GM23248 (cell line): ENCODE results near the gene RFX4. TPM values are rescaled to one million over a fixed set of nuclear protein-coding genes. Genes with fewer than 3 reads are reported as not detected.

Experiments
- DNase-seq: peaks from one replicate; pipeline ENCODE4 v3.0.0-alpha.2; 2015
- H2AFZ ChIP-seq: fragments of 200-600 bp; sonication (generic); 2 replicates; pipeline ENCODE4 v1.6.1; 2016; ENCODE audit warnings: antibody characterized with exemption
- H3F3A ChIP-seq: fragments of 200-600 bp; sonication (generic); 2 replicates; pipeline ENCODE4 v1.6.1; 2016; ENCODE audit warnings: mild to moderate bottlenecking, antibody characterized with exemption, mixed run types; ENCODE audit not compliant: insufficient read depth
- H3K27ac ChIP-seq: fragments of 200-600 bp; sonication (generic); 2 replicates; pipeline ENCODE4 v1.5.1; 2016; ENCODE audit warnings: mild to moderate bottlenecking
- H3K27me3 ChIP-seq: fragments of 200-600 bp; sonication (generic); replicated peaks from 2 replicates; pipeline ENCODE4 v1.6.1; 2016; ENCODE audit warnings: mild to moderate bottlenecking; ENCODE audit not compliant: insufficient read depth
- H3K36me3 ChIP-seq: fragments of 200-600 bp; sonication (generic); 2 replicates; pipeline ENCODE4 v1.6.1; 2016; ENCODE audit warnings: low read depth, mild to moderate bottlenecking
- H3K4me1 ChIP-seq: fragments of 200-600 bp; sonication (generic); 2 replicates; pipeline ENCODE4 v1.6.1; 2016; ENCODE audit warnings: mild to moderate bottlenecking; ENCODE audit not compliant: insufficient read depth
- H3K4me2 ChIP-seq: fragments of 200-600 bp; sonication (generic); one replicate; pipeline ENCODE4 v1.6.1; 2016; ENCODE audit warnings: mild to moderate bottlenecking; ENCODE audit not compliant: unreplicated experiment
- H3K4me3 ChIP-seq: fragments of 200-600 bp; sonication (generic); 2 replicates; pipeline ENCODE4 v1.5.1; 2016; ENCODE audit warnings: mild to moderate bottlenecking
- H3K79me2 ChIP-seq: fragments of 200-600 bp; sonication (generic); 2 replicates; pipeline ENCODE4 v1.6.1; 2016; ENCODE audit warnings: mild to moderate bottlenecking; ENCODE audit not compliant: insufficient read depth
- H3K9ac ChIP-seq: fragments of 200-600 bp; sonication (generic); 2 replicates; pipeline ENCODE4 v1.6.1; 2016; ENCODE audit warnings: mild to moderate bottlenecking
- H3K9me2 ChIP-seq: fragments of 200-600 bp; sonication (generic); 2 replicates; pipeline ENCODE4 v1.6.1; 2016; ENCODE audit warnings: mixed run types, mild to moderate bottlenecking, moderate library complexity; ENCODE audit not compliant: insufficient read depth
- H3K9me3 ChIP-seq: fragments of 200-600 bp; sonication (generic); one replicate; pipeline ENCODE4 v1.6.1; 2017; ENCODE audit warnings: low read depth
- H4K20me1 ChIP-seq: fragments of 200-600 bp; sonication (generic); 2 replicates; pipeline ENCODE4 v1.6.0; 2016; ENCODE audit not compliant: insufficient read depth
- EZH2 ChIP-seq: fragments of 200-600 bp; sonication (generic); IDR thresholded peaks from 2 replicates; pipeline ENCODE4 v1.6.1; 2018; ENCODE audit warnings: antibody characterized with exemption, mild to moderate bottlenecking; ENCODE audit not compliant: insufficient read depth, poor library complexity, severe bottlenecking
- EZH2phosphoT487 ChIP-seq: fragments of 200-600 bp; sonication (generic); IDR thresholded peaks from 2 replicates; pipeline ENCODE4 v1.6.1; 2018; ENCODE audit warnings: antibody characterized with exemption, moderate library complexity, mild to moderate bottlenecking, low read depth; ENCODE audit not compliant: insufficient read depth
- WGBS, 2 experiments: methylation state at CpG; one replicate each; pipeline ENCODE4 v1.1.6; 2015 to 2017; ENCODE audit warnings: low lambda C conversion rate in 2 of 2, low coverage in 1 of 2; ENCODE audit errors: missing lambda C conversion rate in 2 of 2; 5-methylcytosine and 5-hydroxymethylcytosine counted together
- in situ Hi-C: fragments of 300-500 bp; cut with MboI; formaldehyde crosslinking; loops from 2 replicates; pipeline ENCODE4 v1.15.0; 2020
- polyA plus RNA-seq: library from polyadenylated mRNA; unstranded; fragments of >200 nt; fragmentation: Nextera tagmentation; extraction: Ambion mirVana; gene quantifications from 2 replicates; pipeline ENCODE4 v1.2.1, GENCODE V29; 2016
- total RNA-seq: library from RNA; depleted of rRNA; stranded (reverse); fragments of >200 nt; shearing (Covaris generic); gene quantifications from 2 replicates; pipeline ENCODE4 v1.2.3, GENCODE V29; 2014

RFX4 gene
- total and polyA plus RNA-seq, 2 experiments from 2014 or later: not detected

DNA sequence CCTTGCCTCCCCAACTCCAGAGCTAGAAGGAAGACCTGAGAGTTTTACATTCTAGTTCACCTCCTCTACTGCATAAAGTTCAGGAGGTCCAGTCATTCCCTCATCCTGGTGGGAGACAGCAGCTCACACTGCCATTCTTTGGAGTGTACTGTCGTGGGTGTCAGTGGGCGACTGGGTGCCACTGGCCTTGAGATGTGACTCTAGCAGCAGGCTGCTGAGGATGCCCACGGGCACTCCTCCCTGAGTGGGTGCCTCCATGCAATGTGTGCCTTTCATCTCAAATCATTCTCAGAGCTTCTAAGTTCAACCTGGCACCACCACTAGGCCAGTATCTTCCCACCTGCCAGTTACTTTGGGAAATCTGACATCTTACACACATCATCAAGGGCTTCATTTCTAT lies 12.5 kb downstream of the RFX4 start:
- H3K36me3 ChIP-seq: no peaks in the 10 kb centered on the region
- in situ Hi-C loops: no loop called here
- WGBS, 2 experiments: 33 to 41% methylated on average over 3 of the region's 3 CpGs
- H2AFZ ChIP-seq: no peak overlapping the region
- no peaks in the 10 kb centered on the region for H3K4me1 ChIP-seq
- no peaks in the 10 kb centered on the region for H4K20me1 ChIP-seq
- H3K4me3 ChIP-seq: no peak overlapping the region
- DNase-seq: no peak
- H3K9me3 ChIP-seq: no peaks in the 10 kb centered on the region
- no peaks in the 10 kb centered on the region for H3K79me2 ChIP-seq
- no peaks in the 10 kb centered on the region for H3F3A ChIP-seq
- no peak overlapping the region for H3K9ac ChIP-seq
- H3K27me3 ChIP-seq: peaks cover 42% of the 10 kb centered on the region
- no peaks in the 10 kb centered on the region for H3K9me2 ChIP-seq
- TF ChIP-seq EZH2phosphoT487: no peak
- TF ChIP-seq EZH2: no peak
- H3K27ac ChIP-seq: no peak overlapping the region
- H3K4me2 ChIP-seq: no peak overlapping the region

DNA sequence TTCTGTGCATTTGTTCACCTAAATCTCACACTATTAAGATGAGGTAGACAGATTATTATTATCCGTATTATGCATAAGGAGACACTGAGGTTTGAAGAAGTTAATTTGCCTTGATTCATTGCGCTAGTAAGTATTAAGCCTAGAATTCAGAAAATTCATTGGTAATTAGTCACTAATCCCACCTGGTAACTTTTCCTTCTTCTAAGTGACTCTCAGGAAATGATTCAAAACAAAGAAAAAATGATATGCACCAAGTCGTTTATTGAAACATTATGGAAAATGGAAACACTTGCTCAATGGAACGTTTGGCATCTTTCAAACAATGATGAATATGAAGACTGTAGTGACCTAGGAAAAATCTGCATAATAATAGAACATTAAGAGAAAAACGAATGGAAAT lies 15.2 kb downstream of the RFX4 start:
- Histone ChIP-seq H3K9me2 (no peaks in the 10 kb centered on the region), H3K9me3 (no peaks in the 10 kb centered on the region), H2AFZ (no peak overlapping the region), H3K4me3 (no peak overlapping the region), H4K20me1 (no peaks in the 10 kb centered on the region), H3K36me3 (no peaks in the 10 kb centered on the region), H3F3A (no peaks in the 10 kb centered on the region), H3K27me3 (peaks cover 26% of the 10 kb centered on the region), H3K4me1 (no peaks in the 10 kb centered on the region), H3K27ac (no peak overlapping the region), H3K79me2 (no peaks in the 10 kb centered on the region), H3K4me2 (no peak overlapping the region), H3K9ac (no peak overlapping the region)
- no peak for DNase-seq
- WGBS, 2 experiments: 37 to 39% methylated on average over 5 of the region's 5 CpGs
- in situ Hi-C loops: no loop called here
- TF ChIP-seq EZH2: no peak
- TF ChIP-seq EZH2phosphoT487: no peak

DNA sequence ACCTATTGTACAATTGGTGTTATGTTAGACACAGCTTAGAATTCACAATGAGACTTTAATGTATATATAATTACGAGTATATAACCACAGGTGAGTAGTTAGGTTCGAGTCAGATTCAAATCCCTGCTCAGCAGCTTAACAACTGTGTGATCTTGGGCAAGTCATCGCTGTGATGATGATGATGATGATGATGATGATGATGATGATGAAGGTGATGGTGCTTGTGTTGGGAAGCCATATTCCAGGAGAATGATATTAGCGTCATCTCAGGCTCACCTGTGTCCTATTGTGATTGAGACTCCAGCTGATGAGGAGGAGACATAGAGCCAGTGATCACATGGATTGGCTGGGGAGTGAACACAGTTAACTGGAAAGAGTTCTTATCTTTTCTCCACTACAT lies 16.5 kb downstream of the RFX4 start:
- H3K27me3 ChIP-seq: peaks cover 15% of the 10 kb centered on the region
- no peaks in the 10 kb centered on the region for H4K20me1 ChIP-seq
- H3K9me2 ChIP-seq: no peaks in the 10 kb centered on the region
- H3K27ac ChIP-seq: no peak overlapping the region
- DNase-seq: no peak
- no peaks in the 10 kb centered on the region for H3F3A ChIP-seq
- WGBS, 2 experiments: 55 to 62% methylated on average over 4 of the region's 4 CpGs
- H3K4me2 ChIP-seq: no peak overlapping the region
- H3K36me3 ChIP-seq: no peaks in the 10 kb centered on the region
- H3K9me3 ChIP-seq: no peaks in the 10 kb centered on the region
- no peaks in the 10 kb centered on the region for H3K79me2 ChIP-seq
- H3K4me3 ChIP-seq: no peak overlapping the region
- H2AFZ ChIP-seq: no peak overlapping the region
- no peaks in the 10 kb centered on the region for H3K4me1 ChIP-seq
- TF ChIP-seq EZH2phosphoT487: no peak
- no peak for TF ChIP-seq EZH2
- in situ Hi-C loops: no loop called here
- H3K9ac ChIP-seq: no peak overlapping the region

DNA sequence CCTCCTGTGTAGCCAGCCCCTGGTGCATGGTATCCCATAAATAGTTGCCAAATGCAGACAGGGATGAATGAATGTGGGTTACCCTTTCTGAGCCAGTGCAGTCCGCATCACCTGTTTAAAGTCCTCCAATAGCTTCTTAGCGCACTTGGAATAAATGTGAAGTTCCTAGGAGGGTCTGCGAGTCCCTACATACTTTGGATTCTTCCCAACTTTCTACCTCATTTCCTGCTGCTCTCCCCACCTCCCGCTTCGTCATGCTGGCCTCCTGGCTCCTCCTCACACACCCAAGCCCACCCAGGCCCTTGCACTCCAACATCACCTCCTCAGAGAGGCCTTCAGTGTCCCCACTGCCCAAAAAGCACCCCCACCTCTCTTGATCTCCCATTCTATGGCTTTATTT lies 17.7 kb downstream of the RFX4 start:
- H3K4me3 ChIP-seq: no peak overlapping the region
- 56 to 84% methylated on average over 5 of the region's 5 CpGs for WGBS, 2 experiments
- no peak for DNase-seq
- peaks cover 3% of the 10 kb centered on the region for H3K27me3 ChIP-seq
- TF ChIP-seq EZH2phosphoT487 (no peak), EZH2 (no peak)
- H3K4me2 ChIP-seq: no peak overlapping the region
- no peak overlapping the region for H3K27ac ChIP-seq
- no peaks in the 10 kb centered on the region for H3F3A ChIP-seq
- H3K79me2 ChIP-seq: no peaks in the 10 kb centered on the region
- in situ Hi-C loops: no loop called here
- no peaks in the 10 kb centered on the region for H3K4me1 ChIP-seq
- H3K9me3 ChIP-seq: no peaks in the 10 kb centered on the region
- no peak overlapping the region for H3K9ac ChIP-seq
- no peak overlapping the region for H2AFZ ChIP-seq
- no peaks in the 10 kb centered on the region for H3K36me3 ChIP-seq
- no peaks in the 10 kb centered on the region for H3K9me2 ChIP-seq
- H4K20me1 ChIP-seq: no peaks in the 10 kb centered on the region

DNA sequence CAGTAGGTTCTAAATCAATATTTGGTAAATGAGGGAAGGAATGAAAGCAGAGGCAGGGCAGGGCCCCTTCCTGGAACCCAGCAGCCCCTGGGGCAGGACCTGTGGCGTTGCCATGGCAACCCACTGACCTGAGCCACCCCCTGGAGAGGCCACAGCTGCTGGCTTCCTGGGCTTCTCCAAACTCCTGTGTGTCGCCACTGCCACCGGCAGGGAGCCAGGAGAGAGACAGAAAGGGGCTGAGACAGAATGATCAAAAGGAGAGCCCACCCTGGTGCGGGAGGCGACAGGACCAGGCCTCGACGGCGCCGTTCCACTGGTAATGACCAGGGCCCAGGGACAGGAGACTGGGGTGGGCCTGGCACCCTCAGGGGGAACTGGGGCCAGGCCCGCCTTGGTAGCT lies 18.2 kb downstream of the RFX4 start:
- no peaks in the 10 kb centered on the region for H3K36me3 ChIP-seq
- in situ Hi-C loops: no loop called here
- no peaks in the 10 kb centered on the region for H3K4me1 ChIP-seq
- no peak overlapping the region for H3K4me3 ChIP-seq
- no peak overlapping the region for H3K9ac ChIP-seq
- H4K20me1 ChIP-seq: no peaks in the 10 kb centered on the region
- H3K27ac ChIP-seq: no peak overlapping the region
- TF ChIP-seq EZH2phosphoT487 (no peak), EZH2 (no peak)
- DNase-seq: no peak
- H3K9me2 ChIP-seq: no peaks in the 10 kb centered on the region
- H3K79me2 ChIP-seq: no peaks in the 10 kb centered on the region
- WGBS, 2 experiments: 45 to 47% methylated on average over 10 of the region's 10 CpGs
- H3K27me3 ChIP-seq: no peaks in the 10 kb centered on the region; the same call in 1 of the 2 replicates
- H3F3A ChIP-seq: no peaks in the 10 kb centered on the region
- H3K9me3 ChIP-seq: no peaks in the 10 kb centered on the region
- H2AFZ ChIP-seq: no peak overlapping the region
- H3K4me2 ChIP-seq: no peak overlapping the region
